Sigmoid colon (tissue), 4 donors: ENCODE data around the gene CPSF4.

Source experiments
- CTCF ChIP-seq, 4 experiments: fragments of 450-650 bp in 3 of 4; fragments of 200-600 bp in 1 of 4; IDR thresholded peaks; one replicate each; pipeline ENCODE4 v1.5.1; 2016 to 2019; ENCODE audit warnings: antibody characterized with exemption in 4 of 4, mild to moderate bottlenecking in 3 of 4, moderate library complexity in 2 of 4
- EP300 ChIP-seq, 4 donors: sonication (generic); formaldehyde crosslinking; IDR thresholded peaks; one replicate each; pipeline ENCODE4 v1.6.1; 2017; ENCODE audit warnings: antibody characterized with exemption in 4 of 4
- POLR2A ChIP-seq, 2 donors: fragments of 450-650 bp; IDR thresholded peaks; one replicate each; pipeline ENCODE4 v1.6.1; 2016; ENCODE audit warnings: antibody characterized with exemption in 2 of 2, mild to moderate bottlenecking in 2 of 2, moderate library complexity in 2 of 2
- POLR2AphosphoS5 ChIP-seq, 4 donors: sonication (generic); formaldehyde crosslinking; IDR thresholded peaks; one replicate each; pipeline ENCODE4 v1.6.1; 2017; ENCODE audit warnings: antibody characterized with exemption in 4 of 4

- TF ChIP-seq CTCF (IDR thresholded peaks at IDR 0.05), result no peak
- no peak for TF ChIP-seq EP300 (IDR thresholded peaks at IDR 0.05)
- no peak for TF ChIP-seq POLR2A (IDR thresholded peaks at IDR 0.05)
- no peak for TF ChIP-seq POLR2AphosphoS5 (IDR thresholded peaks at IDR 0.05)
Observed at GRCh38 chr7:99428972-99429566, 9.7 kb upstream of the CPSF4 start.
